Measurements from ENCODE around the gene CSGALNACT2. TPM values are rescaled to one million over a fixed set of nuclear protein-coding genes. Genes with fewer than 3 reads are reported as not detected.
"Not testable (repeated sequence)": the region's sequence is repeated elsewhere in the genome, so short reads cannot be mapped to it uniquely, and the experiment has no call there.

CSGALNACT2 gene
- total and polyA plus RNA-seq, 8 donors, result 2.3 to 8.6 (median 4.9) TPM

DNA sequence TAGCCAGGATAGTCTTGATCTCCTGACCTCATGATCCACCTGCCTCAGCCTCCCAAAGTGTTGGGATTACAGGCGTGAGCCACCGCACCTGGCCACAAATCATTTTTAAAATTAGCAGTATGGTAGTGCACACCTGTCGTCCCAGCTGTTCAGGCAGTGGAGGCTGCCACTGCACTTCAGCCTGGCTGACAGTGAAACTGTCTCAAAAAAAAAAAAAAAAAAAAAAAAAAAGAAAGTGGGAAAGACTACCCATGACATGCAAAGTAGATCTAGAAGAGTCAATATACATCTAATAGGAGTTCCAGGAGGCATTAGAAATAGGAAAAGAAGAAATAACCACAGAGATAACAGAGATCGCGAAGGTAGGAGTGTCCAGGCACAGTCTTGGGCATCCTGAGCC is 3.2 kb downstream of the CSGALNACT2 start:
- no peak for ATAC-seq
- intact Hi-C loops (cut with DNase I), result no loop called here
- FAIRE-seq, result no peak
- WGBS, 2 donors, result 84 to 90% methylated on average over 5 of the region's 5 CpGs
- Histone ChIP-seq H3K4me3 (no peak overlapping the region), H3K9me3 (no peaks in the 10 kb centered on the region), H3K27me3 (no peaks in the 10 kb centered on the region), H3K36me3 (no peaks in the 10 kb centered on the region), H3K27ac (no peak overlapping the region), H3K4me1 (peaks cover 0 to 20% (median 0%) of the 10 kb centered on the region in 3 donors)
- TF ChIP-seq, protein P1, sequence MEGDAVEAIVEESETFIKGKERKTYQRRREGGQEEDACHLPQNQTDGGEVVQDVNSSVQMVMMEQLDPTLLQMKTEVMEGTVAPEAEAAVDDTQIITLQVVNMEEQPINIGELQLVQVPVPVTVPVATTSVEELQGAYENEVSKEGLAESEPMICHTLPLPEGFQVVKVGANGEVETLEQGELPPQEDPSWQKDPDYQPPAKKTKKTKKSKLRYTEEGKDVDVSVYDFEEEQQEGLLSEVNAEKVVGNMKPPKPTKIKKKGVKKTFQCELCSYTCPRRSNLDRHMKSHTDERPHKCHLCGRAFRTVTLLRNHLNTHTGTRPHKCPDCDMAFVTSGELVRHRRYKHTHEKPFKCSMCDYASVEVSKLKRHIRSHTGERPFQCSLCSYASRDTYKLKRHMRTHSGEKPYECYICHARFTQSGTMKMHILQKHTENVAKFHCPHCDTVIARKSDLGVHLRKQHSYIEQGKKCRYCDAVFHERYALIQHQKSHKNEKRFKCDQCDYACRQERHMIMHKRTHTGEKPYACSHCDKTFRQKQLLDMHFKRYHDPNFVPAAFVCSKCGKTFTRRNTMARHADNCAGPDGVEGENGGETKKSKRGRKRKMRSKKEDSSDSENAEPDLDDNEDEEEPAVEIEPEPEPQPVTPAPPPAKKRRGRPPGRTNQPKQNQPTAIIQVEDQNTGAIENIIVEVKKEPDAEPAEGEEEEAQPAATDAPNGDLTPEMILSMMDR (IDR thresholded peaks at IDR 0.05), result no peak
- DNase-seq, result no peak

DNA sequence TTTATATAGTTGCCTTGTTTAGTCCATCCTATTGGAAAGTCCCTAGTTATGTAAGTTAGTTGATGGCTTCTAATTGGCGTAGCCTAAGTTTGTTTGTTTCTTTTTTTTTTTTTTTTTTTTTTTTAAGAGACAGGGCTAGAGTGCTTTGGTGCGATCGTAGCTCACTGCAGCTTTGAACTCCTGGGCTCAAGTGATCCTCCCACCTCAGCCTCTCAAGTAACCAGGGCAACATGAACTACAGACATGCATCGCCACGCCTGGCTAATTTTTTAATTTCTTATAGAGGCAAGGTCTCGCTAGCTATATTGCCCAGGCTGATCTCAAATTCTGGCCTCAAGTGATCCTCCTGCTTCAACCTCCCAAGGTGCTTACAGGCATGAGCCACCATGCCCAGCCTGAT is 7.1 kb downstream of the CSGALNACT2 start:
- ATAC-seq (no peak), DNase-seq (no peak), FAIRE-seq (no peak)
- intact Hi-C loops (cut with DNase I), result no loop called here
- Histone ChIP-seq H3K27ac (no peak overlapping the region), H3K27me3 (no peaks in the 10 kb centered on the region), H3K36me3 (no peaks in the 10 kb centered on the region), H3K4me3 (no peak overlapping the region), H3K4me1 (peaks cover 0 to 10% (median 0%) of the 10 kb centered on the region in 3 donors), H3K9me3 (no peaks in the 10 kb centered on the region)
- 83 to 88% methylated on average over 6 of the region's 6 CpGs for WGBS, 2 donors
- TF ChIP-seq, protein P1 (IDR thresholded peaks at IDR 0.05), result no peak

GRCh38 chr10:43145936-43146335 is 7.7 kb downstream of the CSGALNACT2 start:
- H3K4me3 ChIP-seq; H3K36me3 ChIP-seq; H3K27me3 ChIP-seq; intact Hi-C loops (cut with DNase I); H3K27ac ChIP-seq; ATAC-seq; FAIRE-seq; DNase-seq; H3K9me3 ChIP-seq: not testable (repeated sequence)
- H3K4me1 ChIP-seq, result peaks cover 0 to 10% (median 0%) of the 10 kb centered on the region in 3 donors
- 90 to 100% methylated on average over 1 of the region's 1 CpG for WGBS, 2 donors

DNA sequence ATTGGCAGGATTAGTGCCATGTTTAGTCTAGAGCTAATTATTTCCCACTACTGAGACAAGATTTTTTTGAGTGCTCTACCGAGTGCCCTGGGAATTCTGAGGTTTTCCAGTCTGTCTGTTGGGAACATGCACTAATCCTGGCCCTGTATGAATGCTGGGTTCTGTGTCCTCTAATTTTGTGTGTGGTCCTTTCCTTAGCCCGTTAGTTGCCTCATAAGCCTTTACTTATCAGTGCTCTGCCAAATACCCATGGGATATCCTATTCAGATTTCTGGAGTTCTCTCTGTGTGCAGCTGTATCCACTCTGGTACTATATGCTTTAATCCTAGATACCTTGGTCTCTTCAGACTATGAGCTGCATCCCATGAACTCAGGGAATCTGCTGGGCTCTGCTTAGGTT is 13.1 kb downstream of the CSGALNACT2 start:
- ATAC-seq (no peak), DNase-seq (no peak), FAIRE-seq (no peak)
- H3K9me3 ChIP-seq, result no peaks in the 10 kb centered on the region
- H3K4me1 ChIP-seq, result peaks cover 0 to 4% (median 0%) of the 10 kb centered on the region in 3 donors
- H3K36me3 ChIP-seq, result no peaks in the 10 kb centered on the region
- TF ChIP-seq, protein P1 (IDR thresholded peaks at IDR 0.05), result no peak
- intact Hi-C loops (cut with DNase I), result no loop called here
- no peak overlapping the region for H3K27ac ChIP-seq
- 77 to 83% methylated on average over 2 of the region's 2 CpGs for WGBS, 2 donors
- no peaks in the 10 kb centered on the region for H3K27me3 ChIP-seq
- H3K4me3 ChIP-seq, result no peak overlapping the region

DNA sequence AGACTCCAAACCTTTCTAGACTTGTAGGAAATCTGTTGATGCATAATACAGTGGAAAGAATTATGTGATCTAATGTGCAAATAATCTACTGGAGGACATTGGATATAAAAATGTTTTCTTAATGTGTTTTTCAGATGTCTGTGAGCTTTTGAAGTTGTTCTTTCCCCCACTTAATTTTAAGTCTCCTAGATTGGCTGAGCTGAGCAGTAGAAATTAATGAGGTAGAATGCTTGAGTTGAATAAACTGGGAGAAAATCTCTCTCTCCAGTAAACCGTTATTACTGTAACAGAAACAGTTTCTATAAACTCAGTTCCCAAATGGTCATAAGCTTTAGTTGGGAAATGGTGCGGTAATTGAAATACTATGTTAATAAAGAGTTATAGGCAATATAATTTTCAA is 15.7 kb downstream of the CSGALNACT2 start:
- H3K27me3 ChIP-seq, result no peaks in the 10 kb centered on the region
- H3K4me3 ChIP-seq, result no peak overlapping the region
- FAIRE-seq, result no peak
- no peaks in the 10 kb centered on the region for H3K36me3 ChIP-seq
- intact Hi-C loops (cut with DNase I), result no loop called here
- H3K9me3 ChIP-seq, result no peaks in the 10 kb centered on the region
- H3K4me1 ChIP-seq, result no peaks in the 10 kb centered on the region
- no peak for DNase-seq
- H3K27ac ChIP-seq, result no peak overlapping the region
- TF ChIP-seq, protein P1 (IDR thresholded peaks at IDR 0.05), result no peak
- no peak for ATAC-seq
- 88 to 89% methylated on average over 2 of the region's 2 CpGs for WGBS, 2 donors
